IPS DF 4.7 (cell line): Measurements from ENCODE around the gene NUMB.

Source experiments
- DNase-seq: peaks from one replicate; pipeline ENCODE4 v3.0.0-alpha.2; 2013; ENCODE audit warnings: low spot score; ENCODE audit errors: extremely low read depth

NUMB gene

DNA sequence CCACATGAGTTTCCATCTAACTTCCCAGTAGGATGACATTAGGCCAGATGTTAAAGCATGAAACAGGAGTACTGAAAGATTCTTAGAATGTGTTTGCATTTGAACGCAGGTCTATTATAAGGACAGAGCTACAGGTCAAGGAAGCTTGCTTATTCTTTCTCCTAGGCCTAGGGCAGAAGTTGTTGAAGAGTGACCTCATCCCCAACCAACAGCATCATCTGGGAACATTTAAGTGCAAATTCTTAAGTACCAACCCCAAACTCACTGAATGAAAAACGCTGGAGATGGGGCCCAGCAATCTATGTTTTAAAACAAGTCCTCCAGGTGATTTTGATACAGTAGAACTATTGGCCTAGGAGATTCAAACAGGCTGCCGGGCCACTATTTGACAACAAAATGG, 168.6 kb downstream of the NUMB start:
- no peak for DNase-seq

DNA sequence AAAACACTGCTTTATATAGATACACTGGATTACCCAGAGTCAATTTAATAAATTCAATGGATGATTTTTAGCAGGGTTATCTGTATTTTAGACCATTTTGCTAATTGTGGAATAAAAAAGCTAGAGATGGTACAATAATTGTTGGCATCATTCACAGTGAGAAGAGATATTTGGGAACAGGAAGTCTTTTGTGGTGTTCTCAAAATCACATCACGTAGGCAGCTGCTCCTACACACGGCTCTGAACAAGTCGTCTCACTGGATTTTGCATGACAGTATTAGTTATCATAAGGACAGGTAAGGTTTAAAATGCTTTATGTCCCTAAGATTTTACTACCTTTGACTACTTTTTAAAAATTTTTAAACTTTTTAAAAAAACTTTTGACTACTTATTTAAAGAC, 169.0 kb downstream of the NUMB start:
- no peak for DNase-seq

GRCh38 chr14:73287071-73287470, 171.3 kb downstream of the NUMB start:
- DNase-seq = no peak

- DNase-seq = no peak
Observed at GRCh38 chr14:73286598-73286997, 171.7 kb downstream of the NUMB start.

GRCh38 chr14:73285979-73286378, 172.4 kb downstream of the NUMB start:
- no peak for DNase-seq

DNA sequence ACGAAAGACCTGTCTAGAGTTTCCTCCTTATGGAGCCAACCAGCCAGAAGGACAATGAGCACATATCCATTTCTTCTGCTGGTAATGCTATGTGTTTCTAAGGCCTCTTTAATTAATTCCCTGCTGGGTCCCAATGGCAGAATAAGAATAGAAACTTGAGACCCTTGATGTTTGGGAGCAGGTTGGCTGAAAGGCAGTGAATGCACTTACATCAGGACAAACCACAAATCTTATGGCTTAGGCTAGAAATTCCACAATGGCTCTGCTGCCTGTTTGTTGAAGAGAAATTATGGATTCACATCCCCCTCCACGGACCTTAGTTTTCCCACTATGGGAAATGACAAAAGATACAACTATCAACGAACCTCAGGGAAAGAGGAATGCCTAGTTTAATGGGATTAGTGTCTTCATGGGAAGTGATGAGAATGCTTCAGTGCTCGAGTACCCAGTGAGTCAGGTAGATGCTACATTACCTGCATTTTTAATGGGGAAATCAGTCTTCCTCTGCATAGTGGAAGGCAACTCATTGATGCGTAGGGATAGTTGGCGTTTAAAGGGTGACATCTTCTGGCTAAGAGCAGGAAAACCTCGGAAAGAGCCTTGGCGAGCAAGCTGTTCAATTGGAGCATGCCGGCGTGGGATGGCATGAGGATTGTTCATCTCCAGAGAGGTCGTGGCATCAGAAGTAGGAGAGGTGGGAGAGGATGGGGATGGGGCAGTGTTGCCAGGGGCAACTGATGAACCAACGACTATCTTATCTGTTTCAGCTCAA, 174.6 kb downstream of the NUMB start:
- no peak for DNase-seq

DNA sequence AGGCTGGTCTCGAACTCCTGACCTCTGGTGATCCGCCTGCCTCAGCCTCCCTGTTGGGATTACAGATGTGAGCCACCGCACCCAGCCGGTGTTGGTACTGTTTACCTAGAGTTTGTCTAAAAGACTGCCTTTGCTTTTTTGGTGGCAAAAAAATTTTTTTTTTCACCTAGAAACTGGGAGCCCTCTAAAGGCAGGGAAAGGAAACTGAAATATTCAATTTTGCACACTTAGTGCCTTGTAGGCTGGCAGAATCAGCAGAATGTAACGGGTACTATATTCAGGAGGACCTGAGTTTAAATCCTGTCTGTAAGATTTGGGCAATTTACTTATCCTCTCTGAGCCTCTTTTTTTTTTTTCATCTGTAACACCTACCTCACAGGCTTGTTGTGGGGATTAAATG, 177.4 kb downstream of the NUMB start:
- DNase-seq = no peak

DNA sequence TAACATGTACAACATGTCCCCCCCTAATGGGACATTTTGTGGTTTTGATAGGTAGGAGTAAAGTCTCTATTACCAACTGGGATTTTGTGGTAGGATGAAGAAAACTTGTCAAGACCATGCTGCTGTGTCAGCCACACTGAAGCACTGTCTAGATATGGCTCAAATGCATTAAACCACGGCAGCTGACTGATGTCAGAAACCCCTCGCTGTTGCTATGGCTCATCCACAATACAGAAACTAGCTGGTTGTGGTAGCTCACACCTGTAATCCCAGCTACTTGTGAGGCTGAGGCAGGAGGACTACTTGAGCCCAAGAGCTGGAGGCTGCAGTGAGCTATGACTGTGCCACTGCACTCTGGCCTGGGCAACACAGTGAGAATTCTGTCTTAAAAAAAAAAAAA, 181.0 kb downstream of the NUMB start:
- no peak for DNase-seq

DNA sequence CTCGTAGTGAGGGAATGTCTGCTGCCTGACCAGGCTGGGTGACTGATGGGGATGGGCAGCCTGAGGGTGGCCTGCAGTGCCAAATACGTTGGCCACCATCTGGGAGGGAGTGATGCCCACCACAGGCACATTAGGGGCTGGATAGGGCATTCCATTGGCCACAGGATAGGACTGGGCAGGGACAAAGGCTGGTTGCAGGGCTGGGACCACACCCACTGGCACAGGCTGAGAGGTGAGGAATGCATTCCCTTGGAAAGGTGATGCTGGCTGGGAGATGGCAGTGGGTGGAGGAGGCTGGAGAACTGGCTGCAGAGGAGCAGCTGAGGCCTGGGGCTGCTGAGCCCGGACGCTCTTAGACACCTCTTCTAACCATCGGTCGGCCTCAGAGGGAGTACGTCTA, 181.5 kb downstream of the NUMB start:
- no peak for DNase-seq

- no peak for DNase-seq
Observed at GRCh38 chr14:73273799-73274198, 184.5 kb downstream of the NUMB start.

- DNase-seq = no peak
Observed at GRCh38 chr14:73272393-73272792, 186.0 kb downstream of the NUMB start.

GRCh38 chr14:73269729-73270531, 188.4 kb downstream of the NUMB start:
- DNase-seq = no peak

- no peak for DNase-seq
Observed at GRCh38 chr14:73267474-73267873, 190.9 kb downstream of the NUMB start.

DNA sequence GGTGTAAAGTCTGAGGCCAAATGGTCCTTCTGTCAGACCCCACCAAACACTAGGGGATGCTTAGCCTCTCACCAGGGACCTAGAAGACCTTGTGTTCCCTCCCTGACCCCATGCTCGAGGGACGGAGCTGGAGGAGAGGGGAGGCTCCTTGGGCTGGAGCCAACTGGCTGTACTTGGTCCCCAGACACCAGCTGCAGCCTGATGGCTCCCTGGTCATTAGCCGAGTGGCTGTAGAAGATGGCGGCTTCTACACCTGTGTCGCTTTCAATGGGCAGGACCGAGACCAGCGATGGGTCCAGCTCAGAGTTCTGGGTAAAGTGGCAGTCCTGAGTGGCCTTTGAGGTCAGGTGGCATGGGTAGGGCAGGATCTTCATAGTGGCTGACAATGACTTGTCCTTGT, 192.0 kb downstream of the NUMB start:
- DNase-seq = no peak

GRCh38 chr14:73265721-73266046, 192.7 kb downstream of the NUMB start:
- DNase-seq = no peak

- no peak for DNase-seq
Observed at GRCh38 chr14:73264885-73265720, 193.2 kb downstream of the NUMB start.

DNA sequence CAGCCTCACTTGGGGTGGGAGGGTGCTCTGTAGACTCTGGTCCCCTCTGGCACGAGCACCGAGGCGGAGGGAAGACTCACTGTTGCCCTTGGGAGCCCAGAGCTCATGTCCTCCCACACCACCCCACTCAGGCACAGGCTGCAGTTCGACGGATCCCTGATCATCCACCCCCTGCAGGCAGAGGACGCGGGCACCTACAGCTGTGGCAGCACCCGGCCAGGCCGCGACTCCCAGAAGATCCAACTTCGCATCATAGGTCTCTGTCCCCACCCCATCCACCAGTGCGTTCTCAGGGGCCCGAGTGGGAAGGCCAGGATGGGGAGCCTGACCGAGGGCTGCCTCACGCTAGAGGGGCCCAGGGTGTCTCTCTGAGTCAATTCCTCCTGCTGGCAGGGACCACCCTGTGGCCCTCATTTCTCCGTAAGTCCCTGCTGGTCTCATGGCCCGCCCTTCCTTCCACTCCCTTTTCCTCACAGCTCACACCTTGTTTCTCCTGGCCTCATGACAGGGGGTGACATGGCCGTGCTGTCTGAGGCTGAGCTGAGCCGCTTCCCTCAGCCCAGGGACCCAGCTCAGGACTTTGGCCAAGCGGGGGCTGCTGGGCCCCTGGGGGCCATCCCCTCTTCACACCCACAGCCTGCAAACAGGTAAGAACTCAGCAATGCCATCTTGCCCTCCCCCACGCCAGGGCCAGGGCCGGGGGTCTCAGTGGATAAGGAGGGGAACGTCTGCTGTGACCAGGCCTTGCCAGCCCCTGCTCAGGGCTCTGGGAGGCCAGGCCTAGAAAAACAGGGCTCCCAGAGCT, 194.1 kb downstream of the NUMB start:
- DNase-seq = no peak

DNA sequence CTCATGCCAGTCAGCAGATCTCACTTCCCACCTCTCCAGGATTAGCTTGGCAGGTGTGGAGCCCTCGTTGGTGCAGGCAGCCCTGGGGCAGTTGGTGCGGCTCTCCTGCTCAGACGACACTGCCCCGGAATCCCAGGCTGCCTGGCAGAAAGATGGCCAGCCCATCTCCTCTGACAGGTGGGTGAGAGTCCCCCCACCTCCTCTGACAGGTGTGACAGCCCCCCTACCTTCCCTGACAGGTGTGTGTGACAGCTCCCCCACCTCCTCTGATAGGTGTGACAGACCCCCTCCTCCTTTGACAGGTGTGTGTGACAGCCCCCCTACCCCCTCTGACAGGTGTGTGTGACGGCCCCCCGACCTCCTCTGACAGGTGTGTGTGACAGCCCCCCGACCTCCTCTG, 194.7 kb downstream of the NUMB start:
- no peak for DNase-seq

GRCh38 chr14:73262427-73263183, 195.7 kb downstream of the NUMB start:
- DNase-seq = no peak
